HG03342 (cell line): Measurements from ENCODE around the gene SLC25A48.

ENCODE experiments used
- ATAC-seq: cut with Tn5 transposase; IDR thresholded peaks from one replicate; pipeline ENCODE4 v1.9.1; 2021; ENCODE audit warnings: mild to moderate bottlenecking, moderate library complexity; ENCODE audit not compliant: unreplicated experiment

The SLC25A48 gene

DNA sequence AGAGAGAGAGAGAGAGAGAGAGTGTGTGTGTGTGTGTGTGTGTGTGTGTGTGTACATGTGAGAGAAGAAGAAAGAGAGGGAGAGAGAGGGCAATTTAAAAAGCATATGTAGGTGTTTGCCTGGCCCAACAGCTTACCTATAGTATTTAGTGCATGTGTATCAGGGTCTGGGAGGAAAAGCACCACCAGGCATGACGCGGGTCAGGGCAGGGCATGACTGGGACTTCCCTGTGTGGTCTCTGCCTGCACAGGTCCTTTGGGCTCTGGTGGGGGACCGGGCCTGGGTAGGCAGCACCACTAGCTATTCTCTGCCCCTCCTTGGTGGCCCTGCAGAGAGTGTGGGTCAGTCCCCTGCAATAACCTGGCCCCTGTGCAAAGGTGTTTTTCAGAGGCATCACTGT lies 45.1 kb downstream of the SLC25A48 start:
- ATAC-seq, result no peak

DNA sequence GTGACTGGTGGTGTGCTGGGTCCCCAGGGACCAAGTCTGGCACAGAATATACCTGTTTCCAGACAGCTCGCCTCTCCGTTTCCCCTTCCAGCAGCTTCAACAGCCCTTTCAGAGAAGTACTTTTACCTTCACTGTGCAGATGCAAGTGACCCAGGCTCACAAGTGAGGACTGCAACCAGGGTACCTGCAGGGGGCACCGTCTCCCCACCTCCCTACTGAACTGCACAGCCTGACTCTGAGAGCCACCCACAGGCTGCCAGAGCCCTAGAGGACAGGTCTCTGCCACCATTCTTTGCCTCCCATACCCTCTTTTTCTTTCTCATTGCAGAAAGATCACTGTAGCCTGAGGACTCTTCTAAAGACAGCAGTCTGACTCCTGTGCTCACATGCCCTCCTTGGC lies 45.8 kb downstream of the SLC25A48 start:
- ATAC-seq, result no peak

DNA sequence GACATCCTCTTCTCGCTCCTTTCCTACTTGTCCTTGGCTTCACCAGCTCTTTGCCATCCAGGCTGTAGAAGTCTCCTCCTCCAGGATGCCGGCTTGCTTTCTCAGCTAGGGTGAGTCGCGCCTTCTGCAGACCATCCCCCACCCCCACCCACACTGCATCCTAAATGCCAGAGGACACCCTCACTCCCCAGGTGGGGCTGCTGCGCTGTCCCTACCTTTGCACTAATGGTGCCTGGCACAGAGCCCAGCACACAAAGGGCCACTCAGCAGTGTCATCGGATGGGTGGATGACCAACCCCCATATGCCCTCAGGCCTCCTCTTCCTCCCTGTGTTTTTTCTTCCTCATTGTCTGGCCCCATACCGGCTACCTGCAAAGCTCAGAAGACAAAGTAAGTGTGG lies 46.3 kb downstream of the SLC25A48 start:
- no peak for ATAC-seq

DNA sequence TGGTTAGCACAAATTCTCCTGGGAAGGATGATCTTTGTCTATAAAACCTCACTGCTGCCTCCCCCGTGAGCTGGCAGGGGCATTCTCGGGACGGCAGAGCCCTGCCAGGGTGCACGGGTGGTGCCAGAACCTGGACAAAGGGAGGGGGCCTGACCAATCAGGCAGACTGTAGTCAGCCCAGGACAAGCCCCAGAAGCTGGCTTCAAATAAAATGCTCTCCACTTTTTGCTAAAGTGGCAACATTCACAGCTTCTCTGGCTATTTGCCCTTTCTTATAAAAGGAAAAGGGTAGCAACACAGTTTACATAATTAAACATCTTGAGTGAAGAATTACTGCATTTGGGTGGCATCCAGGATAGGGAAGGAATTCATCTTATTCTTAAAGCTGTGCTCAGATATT lies 46.8 kb downstream of the SLC25A48 start:
- ATAC-seq, result no peak

DNA sequence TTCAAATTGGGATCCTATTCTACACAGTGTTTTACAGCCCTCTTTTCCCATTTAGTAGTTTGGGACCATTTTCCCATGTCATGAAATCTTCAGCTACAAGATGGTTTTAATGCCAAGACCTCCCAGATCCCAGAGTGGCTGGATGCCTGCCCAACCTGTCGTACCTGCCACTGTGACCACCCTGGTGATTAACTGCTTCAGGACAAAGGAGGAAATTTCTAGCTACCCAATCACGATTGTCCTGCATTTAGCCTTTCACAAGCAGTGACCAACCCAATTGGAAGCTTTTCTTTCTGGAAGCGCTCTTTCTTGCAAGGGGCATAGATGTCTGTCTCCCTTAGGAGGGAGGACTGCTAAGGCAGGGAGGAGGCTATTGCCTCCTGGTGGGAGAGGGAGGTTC lies 47.4 kb downstream of the SLC25A48 start:
- no peak for ATAC-seq

DNA sequence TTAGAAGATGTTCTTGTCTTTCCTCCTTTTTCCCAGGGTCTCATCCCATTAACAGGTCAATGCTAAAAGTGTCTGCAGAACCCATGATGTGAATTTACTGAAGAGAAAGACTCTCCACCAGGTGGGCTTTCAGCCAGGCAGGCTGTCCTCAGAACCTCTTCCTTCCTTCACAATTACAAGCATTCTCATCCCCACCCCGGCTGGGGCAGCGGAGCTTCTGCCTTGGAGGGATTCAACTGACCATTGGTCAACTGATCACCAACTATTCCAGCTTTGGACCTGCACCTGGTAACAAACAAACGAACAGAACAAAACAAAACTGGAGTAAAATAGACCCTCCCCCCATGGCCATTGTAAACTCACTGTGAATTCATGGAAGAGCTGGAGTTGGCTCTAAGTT lies 48.6 kb downstream of the SLC25A48 start:
- ATAC-seq, result no peak

DNA sequence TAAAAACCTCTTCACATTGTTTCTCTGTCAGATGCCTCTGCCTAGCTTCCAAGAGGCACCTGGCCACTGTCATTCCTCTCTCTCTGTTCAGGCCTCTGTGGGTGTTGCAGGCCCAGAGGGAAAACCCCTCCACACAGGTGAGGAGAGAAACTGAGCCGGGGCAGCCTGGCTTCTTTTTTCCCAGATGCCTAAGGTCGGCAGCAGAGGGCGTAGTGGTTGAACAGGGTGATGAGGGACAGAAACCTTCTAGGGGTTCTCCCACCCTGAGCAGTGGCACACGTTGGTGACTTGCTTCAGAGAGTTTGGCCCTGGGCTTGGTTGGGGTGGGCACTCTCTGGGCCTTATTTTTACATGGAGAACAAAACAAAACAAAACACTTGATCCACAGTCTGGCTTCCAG lies 49.0 kb downstream of the SLC25A48 start:
- ATAC-seq, result no peak

DNA sequence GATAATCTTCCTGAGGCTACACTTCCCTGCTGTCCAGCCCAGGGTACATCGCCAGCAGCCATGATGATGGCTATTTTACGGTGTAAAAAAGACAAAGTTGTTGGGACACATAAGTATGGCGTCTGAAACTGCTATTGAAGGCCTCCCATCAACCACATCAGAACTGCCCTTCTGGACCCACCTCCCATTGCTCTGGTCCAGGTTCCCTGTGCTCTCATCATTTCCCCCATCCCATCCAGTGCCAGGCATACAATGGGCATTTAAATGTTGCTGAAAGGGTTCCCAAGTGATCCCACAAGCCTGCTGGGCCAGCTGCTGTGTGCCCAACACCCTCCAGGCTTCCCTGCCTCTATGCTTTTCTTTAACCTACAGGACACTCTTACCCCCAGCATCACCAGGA lies 50.6 kb downstream of the SLC25A48 start:
- no peak for ATAC-seq

DNA sequence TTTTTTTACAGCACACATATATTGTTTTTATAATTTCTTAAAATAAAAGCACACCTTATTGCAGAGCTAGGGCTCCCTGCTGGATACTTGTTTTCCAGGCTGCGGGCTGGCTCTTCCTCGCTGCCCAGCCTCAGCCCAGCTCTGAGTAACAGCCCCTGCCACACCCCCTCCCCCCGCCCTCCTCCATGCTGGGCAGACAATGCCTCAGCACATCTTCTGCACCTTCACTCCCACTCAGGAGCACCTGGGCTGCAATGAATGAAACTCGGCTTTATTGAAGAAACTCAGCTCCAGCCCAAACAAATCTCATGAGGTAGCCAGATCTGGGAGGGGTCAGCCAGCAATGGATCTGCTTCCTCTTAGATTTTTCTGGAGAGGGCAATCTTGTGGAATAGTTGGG lies 51.7 kb downstream of the SLC25A48 start:
- no peak for ATAC-seq

DNA sequence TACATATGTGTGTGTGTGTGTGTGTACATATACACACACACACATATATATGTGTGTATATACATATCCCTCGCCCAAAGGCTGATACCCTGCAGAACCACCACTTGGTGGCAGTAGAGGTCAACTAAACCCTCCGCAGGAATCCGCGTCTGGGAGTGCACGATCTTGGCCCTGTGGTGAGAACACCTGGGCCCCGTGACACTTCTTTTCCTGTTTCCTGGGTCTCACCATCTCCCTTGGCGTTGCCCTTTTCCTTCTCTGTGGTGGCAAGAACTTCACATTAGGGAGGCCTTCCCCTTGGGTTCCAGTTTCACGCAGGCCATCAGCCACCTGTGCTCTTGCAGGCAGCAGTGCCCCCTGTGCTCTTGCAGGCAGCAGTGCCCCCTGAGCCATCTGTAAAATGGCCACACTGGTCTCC lies 53.0 kb downstream of the SLC25A48 start:
- peak; percentile 87 for ATAC-seq

DNA sequence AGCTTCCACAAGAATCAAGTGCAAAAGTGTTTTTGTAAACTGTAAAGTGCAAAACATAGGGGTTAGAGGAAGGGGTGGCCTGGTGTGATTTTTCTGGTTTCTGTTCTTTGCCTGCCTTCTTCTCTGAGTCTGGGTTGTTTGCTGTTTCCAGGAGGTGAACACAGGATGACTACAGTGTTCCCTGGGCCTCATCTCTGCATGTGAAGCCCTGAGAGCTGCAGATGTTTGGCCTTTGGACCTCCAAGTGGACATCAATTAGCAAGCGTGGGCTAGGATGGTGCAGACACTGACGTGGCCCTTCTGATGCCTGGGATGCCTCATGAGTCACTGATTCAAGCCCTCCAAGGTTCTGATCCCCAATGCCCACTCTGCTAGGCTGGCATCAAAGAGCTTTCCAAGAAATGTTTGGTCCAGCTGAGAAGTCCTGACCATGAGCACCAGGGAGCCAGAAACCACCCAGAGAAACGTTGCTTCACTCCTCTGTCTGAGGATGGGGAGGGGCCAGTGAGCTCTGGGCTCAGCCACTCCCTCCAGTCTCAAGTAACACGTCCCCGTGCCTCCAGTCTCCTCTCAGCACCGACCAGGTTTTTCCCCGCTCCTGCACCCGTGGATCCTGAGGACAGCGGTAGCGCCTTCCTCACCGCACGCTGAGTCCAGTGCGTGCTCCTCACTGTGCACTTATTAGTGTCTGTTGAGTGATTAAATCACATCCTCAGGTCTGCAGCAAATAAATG lies 53.6 kb downstream of the SLC25A48 start:
- ATAC-seq, result no peak

DNA sequence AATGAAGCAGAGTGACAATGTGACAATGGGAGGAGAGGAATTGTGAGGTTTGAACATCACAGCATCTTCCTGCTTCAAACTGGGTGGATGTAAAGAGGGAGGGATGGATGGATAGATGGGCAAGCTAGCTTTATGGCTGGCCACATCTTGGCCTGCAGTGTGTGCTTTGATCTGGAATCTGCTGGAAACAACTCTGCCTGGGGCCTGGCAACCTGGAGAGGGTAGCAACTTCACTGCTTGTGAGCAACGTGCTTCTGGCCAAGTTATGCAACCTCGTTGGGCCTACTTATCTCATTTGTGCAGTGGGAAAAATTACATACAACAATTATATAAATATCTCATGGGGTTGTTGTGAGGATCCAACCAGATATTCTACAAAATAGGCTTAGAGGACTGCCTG lies 55.8 kb downstream of the SLC25A48 start:
- no peak for ATAC-seq

DNA sequence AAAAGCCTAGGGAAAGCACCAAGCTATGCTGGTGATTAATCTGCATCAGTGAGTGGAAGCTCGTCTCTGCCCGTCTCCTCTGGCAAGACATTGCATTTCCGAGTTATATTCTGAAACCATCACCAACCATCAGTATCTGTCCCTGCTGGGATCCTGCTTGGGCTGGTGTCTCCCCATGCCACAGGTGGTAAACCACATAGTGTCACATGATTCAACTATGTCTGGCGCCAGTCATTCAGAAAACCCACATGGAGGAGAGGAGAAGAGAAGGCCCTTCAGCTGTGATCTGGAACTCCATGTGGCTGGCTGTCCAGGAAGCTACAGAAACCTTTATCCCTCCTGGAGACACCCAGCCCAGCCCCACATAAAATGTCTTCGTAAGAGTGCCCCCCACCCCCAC lies 56.4 kb downstream of the SLC25A48 start:
- ATAC-seq, result no peak

DNA sequence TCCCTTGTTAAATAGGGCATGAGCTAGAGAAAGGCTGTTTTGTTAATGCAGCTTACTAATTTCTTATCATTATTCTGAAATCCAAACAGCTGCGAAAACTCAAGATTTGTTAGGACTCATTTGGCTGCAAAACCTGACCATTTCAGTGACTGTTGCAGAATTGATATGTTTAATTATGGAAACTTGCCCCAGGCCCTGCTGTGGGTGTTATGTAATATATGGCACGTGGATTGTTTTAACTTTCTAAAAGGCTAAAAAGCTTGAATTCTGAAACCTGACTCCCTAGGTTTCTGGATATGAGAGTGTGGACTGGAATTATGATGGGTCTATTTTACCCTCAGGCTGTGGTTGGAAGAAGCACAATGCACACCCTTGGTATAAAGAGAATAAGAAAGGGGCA lies 56.8 kb downstream of the SLC25A48 start:
- ATAC-seq, result no peak

DNA sequence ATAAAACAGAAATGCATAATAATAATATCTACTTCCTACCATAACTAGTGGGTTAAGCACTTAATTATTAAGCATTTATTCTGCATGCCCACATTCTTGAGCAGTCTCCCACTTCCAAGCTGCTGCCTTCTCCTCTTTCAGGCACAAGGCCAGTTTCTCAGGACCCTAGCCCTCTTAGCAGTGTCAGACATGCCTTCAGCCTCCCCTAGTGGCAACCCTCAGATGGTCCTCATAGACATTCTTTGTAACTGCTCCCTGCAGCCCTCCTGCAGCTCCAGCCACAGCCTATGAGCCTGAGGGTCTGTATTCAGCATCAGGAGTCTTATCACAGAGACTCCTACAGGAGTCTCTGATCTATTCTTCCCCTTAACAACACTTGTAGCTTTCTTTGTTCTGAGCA lies 57.3 kb downstream of the SLC25A48 start:
- no peak for ATAC-seq

DNA sequence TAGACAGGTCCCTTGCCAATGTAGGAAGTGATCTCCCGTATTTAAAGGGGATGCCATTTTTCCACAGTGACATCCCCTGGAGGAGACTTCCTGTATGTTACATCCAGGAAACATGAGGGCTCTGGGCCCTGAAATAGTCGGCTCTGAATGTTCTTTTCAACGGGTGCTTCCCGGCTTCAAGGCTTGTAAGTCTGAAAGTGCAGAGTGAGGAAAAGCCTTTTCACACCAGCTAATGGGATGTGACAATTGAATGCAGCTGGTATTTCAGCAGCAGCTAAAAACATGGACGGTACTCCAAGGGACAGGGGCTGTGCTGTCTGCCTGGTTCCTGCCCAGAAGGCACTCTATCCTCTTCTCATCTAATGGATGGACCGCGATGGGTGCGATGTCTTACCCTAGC lies 59.8 kb downstream of the SLC25A48 start:
- no peak for ATAC-seq

DNA sequence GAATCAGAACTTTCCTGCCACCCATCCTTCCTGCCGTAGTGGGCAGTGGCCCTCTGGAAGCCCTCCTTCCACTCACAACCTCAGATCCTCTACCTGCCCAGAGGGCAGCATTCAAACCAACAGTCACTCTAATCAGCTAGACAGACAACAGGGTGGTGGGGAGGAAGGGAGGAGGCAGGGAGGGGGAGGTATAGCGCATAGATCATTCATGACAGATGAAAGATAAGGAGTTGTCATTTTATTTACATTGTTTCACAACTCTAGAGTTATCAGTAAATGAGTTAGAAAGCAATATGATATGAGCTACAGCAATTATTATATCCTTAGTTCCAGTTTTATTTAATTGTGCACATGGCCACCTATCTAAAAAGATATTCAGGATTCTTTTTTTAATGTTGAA lies 60.3 kb downstream of the SLC25A48 start:
- no peak for ATAC-seq

DNA sequence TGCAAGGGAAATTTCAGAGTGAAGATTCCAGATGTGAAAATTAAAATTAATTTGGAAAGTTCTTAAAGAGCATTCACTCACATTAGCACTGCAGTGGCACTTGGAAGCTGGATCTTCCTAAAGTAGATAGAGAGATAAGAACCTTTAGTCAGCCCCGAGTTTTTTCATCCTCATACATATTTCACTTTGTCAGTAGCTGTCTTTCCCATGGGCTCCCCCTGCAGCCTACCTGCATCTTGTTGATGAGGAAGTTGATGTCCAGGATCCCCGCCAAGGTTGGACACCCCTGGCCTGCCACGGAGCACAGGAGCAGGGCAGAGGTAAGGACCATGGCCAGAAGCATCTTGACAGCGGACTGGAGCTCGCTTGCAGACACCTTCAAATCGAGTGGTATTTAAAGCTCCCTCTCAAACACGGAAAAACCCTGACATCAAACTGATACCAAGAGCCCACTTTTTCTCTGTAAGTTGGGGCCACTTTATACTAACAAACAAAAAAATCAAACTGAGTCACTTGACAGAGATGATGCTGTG lies 61.1 kb downstream of the SLC25A48 start, which contains the start of gene IL9:
IL9 (minus strand) TSS at position 368 of the 533 bp plus-strand sequence; CDS start at position 343, 25 bp downstream.
- no peak for ATAC-seq

DNA sequence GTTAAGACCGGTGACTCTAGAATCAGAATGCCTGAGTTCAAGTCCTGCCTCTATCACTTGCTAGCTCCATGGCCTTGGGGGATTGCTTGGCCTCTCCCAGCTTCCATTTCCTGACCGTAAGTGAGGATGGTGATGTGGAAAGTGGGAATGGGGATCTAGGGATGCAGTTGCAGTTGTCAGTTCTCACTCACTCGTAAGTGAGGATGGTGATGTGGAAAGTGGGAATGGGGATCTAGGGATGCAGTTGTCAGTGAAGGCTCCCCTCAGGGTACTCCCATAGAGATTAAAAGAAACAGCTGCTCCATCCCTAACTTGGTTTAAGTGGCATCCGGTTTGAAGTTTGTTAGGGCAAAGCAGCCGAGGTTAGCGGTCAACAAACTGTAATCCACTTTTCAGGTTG lies 64.2 kb downstream of the SLC25A48 start:
- ATAC-seq, result no peak

DNA sequence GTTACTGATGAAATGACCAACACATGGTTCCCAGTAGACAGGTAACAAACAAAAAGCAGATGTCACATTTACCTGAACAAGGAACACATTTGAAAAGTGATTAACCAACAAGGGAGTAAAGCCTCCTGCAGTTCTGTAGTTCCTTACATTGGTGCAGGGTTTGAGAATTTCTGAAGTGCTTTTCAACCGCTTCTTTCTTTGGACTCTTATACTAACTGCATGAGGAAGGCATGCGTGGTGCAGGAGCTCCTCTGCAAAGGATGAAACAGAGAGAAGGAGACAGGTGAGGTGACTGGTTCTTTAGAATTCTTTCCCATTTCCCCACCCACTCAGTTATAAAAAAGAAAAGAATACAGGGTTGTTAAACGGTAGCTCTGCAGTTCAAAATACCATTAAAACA lies 65.8 kb downstream of the SLC25A48 start:
- no peak for ATAC-seq

DNA sequence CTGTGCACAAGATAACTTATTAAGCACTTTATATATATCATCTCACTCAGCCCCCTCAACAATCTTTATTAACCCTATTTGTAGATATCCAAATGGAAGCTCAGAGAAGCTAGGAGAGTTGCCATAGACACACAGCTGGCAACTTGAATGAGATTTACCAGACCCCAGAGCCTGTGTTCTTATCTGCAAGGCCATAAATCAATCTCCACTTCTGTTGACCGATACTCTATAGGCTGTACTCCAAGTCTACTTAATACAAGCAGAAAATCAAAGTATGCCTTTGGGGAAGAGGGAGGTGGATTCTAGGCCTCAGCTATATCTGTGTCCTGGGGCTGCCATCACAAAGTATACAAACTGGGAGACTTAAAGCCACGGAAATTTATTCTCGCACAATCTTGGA lies 67.2 kb downstream of the SLC25A48 start:
- ATAC-seq, result no peak

DNA sequence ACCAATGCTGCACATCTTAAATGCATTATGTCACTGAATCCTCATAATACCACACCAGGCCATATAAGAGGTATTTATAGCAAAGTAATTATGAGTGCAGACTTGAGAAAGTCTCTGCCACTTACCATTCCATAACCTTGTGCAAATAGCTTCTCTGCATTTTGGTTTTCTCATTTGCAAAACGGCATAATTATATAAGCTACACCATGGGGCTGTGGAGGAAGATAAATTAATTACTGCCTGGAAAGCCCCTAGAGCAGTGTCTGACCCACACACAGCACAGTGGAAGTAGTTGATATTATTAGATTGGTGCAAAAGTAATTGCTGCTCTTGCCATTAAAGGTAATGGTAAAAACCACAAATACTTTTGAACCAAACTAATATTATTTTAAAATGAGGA lies 70.7 kb downstream of the SLC25A48 start:
- no peak for ATAC-seq
